ENCODE results near the gene PHF12.
A peak's percentile ranks its signal among the peaks of the same experiment; 100 is the strongest.
"Not testable (repeated sequence)": the region's sequence is repeated elsewhere in the genome, so short reads cannot be mapped to it uniquely, and the experiment has no call there.

Gene PHF12

DNA sequence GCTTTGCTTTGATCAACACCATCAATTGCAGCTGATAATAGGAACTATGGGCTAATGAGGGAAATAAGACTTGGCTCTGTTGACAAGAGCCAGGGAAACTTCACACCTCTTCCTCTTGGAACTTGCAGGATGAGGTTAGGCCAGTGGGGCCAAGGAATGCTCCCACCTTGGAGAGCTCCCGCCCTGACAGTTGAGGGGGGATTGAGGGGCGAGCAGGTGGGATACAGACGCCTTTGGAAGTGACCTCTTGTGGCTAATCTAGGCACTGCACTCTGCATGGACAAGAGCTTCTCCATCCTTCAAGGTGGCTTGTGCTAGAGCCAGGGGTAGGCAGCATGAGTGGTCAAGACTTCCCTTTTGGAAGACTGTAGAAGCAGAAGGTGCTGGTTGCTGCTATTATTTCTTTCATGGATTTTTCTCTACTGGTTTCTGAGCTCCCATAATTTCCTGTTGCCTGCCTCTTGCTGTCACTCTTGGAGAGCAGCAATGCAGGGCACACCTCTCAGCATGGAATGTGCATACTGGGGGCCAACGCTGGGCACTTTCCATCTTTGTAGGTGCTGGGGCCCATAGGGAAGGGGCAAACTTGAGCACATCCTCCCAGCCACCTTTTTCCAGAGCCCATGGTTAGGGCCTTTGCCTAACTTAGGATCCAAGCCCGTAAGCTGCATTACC is 2.3 kb upstream of the PHF12 start:
- DNase-seq, result peak; percentile 26

DNA sequence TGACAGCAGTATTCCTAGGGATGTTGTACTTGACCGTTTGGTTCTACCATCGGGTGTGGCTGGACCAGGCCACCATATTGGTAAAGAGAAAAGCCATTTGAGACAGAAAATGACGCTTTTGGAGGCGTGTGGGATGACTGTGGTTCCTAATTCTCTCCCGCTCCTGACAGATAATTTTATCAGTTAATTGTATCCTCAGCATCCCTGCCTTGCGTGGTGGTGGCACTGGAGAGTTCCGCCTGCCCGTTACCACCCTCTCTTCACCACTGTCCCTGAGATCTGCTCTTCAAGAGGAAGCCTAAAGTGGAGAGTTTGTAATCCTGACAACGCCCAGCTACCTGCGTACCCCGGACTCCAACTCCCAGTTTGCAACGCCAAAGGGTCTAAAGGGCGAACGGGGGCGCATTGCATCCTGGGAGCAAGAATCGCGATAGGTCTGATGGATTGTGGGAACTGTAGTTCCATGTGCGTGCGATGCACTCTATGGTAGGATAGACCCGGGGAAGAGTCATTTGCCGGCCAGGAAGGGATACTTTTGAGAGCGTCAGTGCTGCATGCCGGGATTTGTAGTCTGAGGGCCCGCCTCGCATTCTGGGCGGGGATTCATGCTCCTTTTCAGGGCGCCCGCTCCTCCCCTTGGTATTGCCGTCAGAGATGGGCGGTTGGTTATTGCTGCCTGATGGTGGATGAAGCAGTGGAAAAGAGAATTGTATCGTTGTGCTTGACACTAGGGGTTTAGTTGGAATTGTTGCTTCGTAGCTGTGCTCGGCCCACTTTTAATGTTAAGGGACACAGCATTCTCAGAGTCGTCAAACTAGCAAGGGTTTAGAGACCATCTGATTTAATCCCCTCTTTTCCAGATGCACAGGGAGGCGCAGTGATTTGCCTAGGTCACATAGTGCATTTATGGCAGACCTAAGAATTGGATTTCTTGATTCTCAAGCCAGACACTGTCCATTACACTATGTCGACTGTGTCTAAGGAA is 965 bp upstream of the PHF12 start:
- peak; percentile 99 for DNase-seq

DNA sequence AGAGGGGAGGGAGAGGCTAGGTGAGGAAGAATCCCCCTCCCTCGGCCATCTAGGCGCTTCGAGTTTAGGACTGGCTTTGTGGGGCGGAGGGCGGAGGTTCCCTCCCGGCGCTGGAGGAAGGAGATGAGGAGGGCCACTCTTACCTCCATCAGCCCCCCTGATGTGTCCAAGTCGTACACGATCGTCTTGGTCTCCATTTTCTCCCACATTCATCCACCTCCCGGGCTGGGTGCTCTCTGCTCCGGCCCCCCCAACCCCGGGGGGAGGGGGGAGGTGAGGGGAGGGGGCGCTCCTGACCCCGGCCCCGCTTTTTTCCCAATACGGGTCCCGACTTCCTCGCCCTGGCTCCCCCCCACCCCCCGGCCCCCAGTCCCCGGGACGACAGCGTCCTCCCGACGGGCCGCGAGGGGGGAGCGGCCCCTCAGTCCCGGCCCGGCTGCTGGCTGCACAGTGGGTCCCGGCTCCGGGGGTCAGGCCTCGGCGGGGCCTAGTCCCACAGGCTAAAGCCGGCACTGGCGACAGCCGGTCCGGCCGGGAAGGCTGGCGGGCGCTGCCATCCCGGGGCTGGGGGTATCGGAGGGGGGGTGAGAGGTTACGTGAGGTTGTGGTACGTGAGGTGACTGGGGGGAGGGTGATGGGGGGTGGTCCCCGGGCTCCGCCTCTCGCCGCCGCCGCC is 428 bp downstream of the PHF12 start:
- peak; percentile 52 for DNase-seq

- DNase-seq, result peak; percentile 53
These were observed 1.1 kb downstream of the PHF12 start for GRCh38 chr17:28950017-28950751.

- DNase-seq, result peak; percentile 34
These were observed 1.9 kb downstream of the PHF12 start for GRCh38 chr17:28949185-28950016.

DNA sequence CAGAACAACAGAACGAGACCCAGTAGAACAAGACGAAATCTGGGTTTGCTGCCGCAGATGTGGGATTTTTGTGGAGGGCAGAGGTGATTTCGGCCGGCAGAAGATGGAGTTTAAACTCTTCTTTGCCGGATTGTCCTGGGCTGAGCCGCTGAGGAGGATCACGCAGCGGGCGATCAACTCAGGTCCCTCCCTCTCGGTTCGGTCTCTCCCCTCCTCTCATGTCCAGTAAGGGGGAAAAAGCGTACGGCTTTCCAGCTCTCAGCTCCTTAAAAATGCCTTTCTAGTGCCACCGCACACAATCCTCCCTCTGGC is 2.5 kb downstream of the PHF12 start:
- DNase-seq, result no peak

GRCh38 chr17:28948342-28948741 is 3.0 kb downstream of the PHF12 start:
- no peak for DNase-seq

- DNase-seq, result no peak
These were observed 3.7 kb downstream of the PHF12 start for GRCh38 chr17:28947639-28948038.

GRCh38 chr17:28946239-28946638 is 5.1 kb downstream of the PHF12 start:
- no peak for DNase-seq

- DNase-seq, result no peak
These were observed 6.2 kb downstream of the PHF12 start for GRCh38 chr17:28944862-28945741.

DNA sequence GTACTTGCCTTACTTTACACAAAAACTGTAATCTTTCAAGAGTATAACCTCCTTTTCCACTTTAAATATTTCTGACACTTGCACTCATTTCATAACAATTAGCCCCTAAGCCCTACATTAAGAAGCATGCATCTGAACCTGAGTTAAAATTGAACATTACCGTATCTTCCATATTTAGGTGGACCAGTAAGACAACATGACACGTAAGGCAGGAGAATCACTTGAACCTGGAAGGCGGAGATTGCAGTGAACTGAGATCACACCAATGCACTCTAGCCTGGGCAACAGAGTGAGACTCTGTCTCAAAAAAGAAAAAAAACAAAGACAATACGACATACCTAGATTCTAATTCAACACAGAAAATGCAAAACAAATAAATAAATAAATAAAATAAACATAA is 7.0 kb downstream of the PHF12 start:
- DNase-seq, result no peak

GRCh38 chr17:28942925-28943324 is 8.4 kb downstream of the PHF12 start:
- no peak for DNase-seq

DNA sequence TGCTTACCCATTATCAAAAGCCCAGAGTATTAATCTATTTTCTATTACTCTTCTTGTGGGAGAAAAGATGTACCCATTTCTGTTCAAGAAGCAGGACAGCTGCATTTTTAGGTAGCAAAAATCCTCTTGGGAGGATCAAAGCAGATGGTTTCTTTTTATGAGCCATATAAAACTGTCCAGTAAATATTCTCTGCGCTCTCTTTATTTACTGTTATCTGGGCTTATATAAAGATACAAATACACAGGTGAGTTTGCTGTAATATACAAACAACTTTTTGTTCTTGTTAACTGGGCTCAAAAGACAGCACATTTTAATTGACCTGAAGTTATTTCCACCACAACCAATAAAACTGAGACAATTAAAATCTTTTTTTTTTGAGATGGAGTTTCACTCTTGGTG is 10.1 kb downstream of the PHF12 start:
- no peak for DNase-seq

DNA sequence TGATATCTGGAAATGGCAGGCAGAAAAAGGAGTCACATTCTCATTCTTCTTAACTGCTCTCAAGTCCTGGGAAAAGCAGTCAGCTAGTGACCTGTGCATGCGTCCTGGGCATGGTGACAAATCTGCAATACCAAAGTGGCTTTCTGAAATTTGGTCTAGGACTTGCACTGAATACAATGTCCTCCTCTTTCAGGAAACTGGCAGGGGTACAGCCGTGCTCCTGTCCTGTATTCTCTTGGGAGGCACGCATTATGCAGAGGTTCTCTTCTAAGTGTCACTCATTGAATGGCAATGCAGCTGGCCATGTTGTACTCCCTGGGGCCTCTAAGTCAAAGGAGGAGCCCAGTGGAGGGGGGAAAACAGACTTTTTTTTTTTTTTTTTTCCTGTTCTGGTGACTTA is 10.6 kb downstream of the PHF12 start:
- DNase-seq, result no peak

- no peak for DNase-seq
These were observed 11.2 kb downstream of the PHF12 start for GRCh38 chr17:28940142-28940541.

- DNase-seq, result no peak
These were observed 12.8 kb downstream of the PHF12 start for GRCh38 chr17:28938552-28938951.

GRCh38 chr17:28937044-28937729 is 14.1 kb downstream of the PHF12 start:
- DNase-seq, result no peak

- DNase-seq, result no peak
These were observed 15.4 kb downstream of the PHF12 start for GRCh38 chr17:28935744-28936460.

DNA sequence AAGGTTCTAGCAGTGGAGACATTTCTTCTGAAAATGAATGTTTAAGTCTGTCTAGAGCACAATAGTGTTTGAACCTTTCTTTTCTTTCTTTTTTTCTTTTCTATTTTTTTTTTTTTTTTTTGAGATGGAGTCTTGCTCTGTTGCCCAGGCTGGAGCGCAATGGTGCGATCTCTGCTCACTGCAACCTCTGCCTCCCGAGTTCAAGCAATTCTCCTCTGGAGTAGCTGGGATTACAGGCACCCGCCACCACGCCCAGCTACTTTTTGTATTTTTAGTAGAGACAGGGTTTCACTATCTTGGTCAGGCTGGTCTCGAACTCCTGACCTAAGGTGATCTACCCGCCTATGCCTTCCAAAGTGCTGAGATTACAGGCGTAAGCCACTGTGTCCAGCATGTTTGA is 16.8 kb downstream of the PHF12 start:
- not testable (repeated sequence) for DNase-seq

GRCh38 chr17:28929787-28930186 is 21.5 kb downstream of the PHF12 start:
- DNase-seq, result no peak

Data from NCI-H146 (cell line).